CD8-positive, alpha-beta memory T cell (primary cell): ENCODE data around the gene USE1. TPM values are rescaled to one million over a fixed set of nuclear protein-coding genes. Genes with fewer than 3 reads are reported as not detected.

Source experiments
- CTCF ChIA-PET: fragments of 350-600 bp; sonication (Branson Sonifier 250); formaldehyde crosslinking; loops from one replicate; lab custom pipeline; 2021; ENCODE audit warnings: antibody characterized with exemption; lab: Charles Lee
- POLR2A ChIA-PET: fragments of 350-600 bp; sonication (Branson Sonifier 250); formaldehyde crosslinking; loops from one replicate; lab custom pipeline; 2021; ENCODE audit warnings: antibody characterized with exemption; lab: Charles Lee
- DNase-seq, 5 donors: peaks; one replicate each; pipeline versions ENCODE4 v3.0.0 to v3.0.0-alpha.2; 2020 to 2022; ENCODE audit warnings: mixed read lengths in 1 of 5
- H3K27ac ChIP-seq: one replicate; pipeline ENCODE4 v1.7.0; 2013; ENCODE audit warnings: low read depth, mild to moderate bottlenecking, low read length, moderate library complexity
- H3K27me3 ChIP-seq: 2 replicates; pipeline ENCODE4 v1.7.0; 2013; ENCODE audit warnings: low read length, mild to moderate bottlenecking; ENCODE audit not compliant: insufficient read depth, poor library complexity, severe bottlenecking
- H3K36me3 ChIP-seq: 2 replicates; pipeline ENCODE4 v1.7.0; 2013; ENCODE audit warnings: mild to moderate bottlenecking, low read length, moderate library complexity; ENCODE audit not compliant: insufficient read depth
- H3K4me1 ChIP-seq: 2 replicates; pipeline ENCODE4 v1.7.0; 2013; ENCODE audit warnings: mild to moderate bottlenecking, low read length, moderate library complexity; ENCODE audit not compliant: insufficient read depth
- H3K4me3 ChIP-seq: 2 replicates; pipeline ENCODE4 v1.7.0; 2013; ENCODE audit warnings: mild to moderate bottlenecking, low read length
- H3K9me3 ChIP-seq: 2 replicates; pipeline ENCODE4 v1.7.0; 2013; ENCODE audit warnings: mild to moderate bottlenecking, low read length
- H3K27ac Mint-ChIP-seq, 8 donors: one replicate each; pipeline ENCODE4 v1.8.0; 2020 to 2021; ENCODE audit warnings: mixed read lengths in 8 of 8, mild to moderate bottlenecking in 6 of 8, inconsistent platforms in 3 of 8, moderate library complexity in 3 of 8
- H3K27me3 Mint-ChIP-seq, 2 donors: one replicate each; pipeline ENCODE4 v1.8.0; 2020 to 2021; ENCODE audit warnings: mixed read lengths in 2 of 2, mild to moderate bottlenecking in 1 of 2, moderate library complexity in 1 of 2
- H3K36me3 Mint-ChIP-seq, 3 donors: one replicate each; pipeline ENCODE4 v1.8.0; 2020 to 2021; ENCODE audit warnings: mixed read lengths in 3 of 3, inconsistent platforms in 1 of 3, mild to moderate bottlenecking in 1 of 3
- H3K4me1 Mint-ChIP-seq, 3 donors: one replicate each; pipeline ENCODE4 v1.8.0; 2020 to 2021; ENCODE audit warnings: mixed read lengths in 3 of 3, inconsistent platforms in 1 of 3, mild to moderate bottlenecking in 1 of 3
- H3K4me3 Mint-ChIP-seq, 7 donors: one replicate each; pipeline ENCODE4 v1.8.0; 2020 to 2021; ENCODE audit warnings: mixed read lengths in 7 of 7, mild to moderate bottlenecking in 6 of 7, moderate library complexity in 4 of 7, inconsistent platforms in 2 of 7
- H3K9me3 Mint-ChIP-seq, 5 donors: one replicate each; pipeline ENCODE4 v1.8.0; 2020 to 2022; ENCODE audit warnings: mixed read lengths in 5 of 5, mild to moderate bottlenecking in 3 of 5, moderate library complexity in 2 of 5, inconsistent platforms in 1 of 5
- polyA plus RNA-seq: library from polyadenylated mRNA; unstranded; fragments of 300-500 nt; fragmentation: Illumina TruSeq; gene quantifications from one replicate; pipeline ENCODE4 v1.2.3, GENCODE V29; 2021
- total RNA-seq, 2 experiments: library from RNA; stranded (reverse); gene quantifications; one replicate each; pipeline ENCODE4 v1.2.3, GENCODE V29; 2021

The USE1 gene
- total and polyA plus RNA-seq, 3 experiments from 2014 or later: 31.9 to 35.4 (median 33.6) TPM

- no peaks in the 10 kb centered on the region for H3K9me3 Mint-ChIP-seq
- H3K4me1 ChIP-seq: no peaks in the 10 kb centered on the region
- H3K36me3 ChIP-seq: peaks cover 19% of the 10 kb centered on the region
- peak overlapping the region in 1 of 7 donors; percentile 57 for H3K4me3 Mint-ChIP-seq
- H3K4me1 Mint-ChIP-seq: peaks cover 0 to 3% (median 2%) of the 10 kb centered on the region in 3 donors
- peak overlapping the region in 1 of 8 donors; percentile 62 for H3K27ac Mint-ChIP-seq
- no peaks in the 10 kb centered on the region for H3K9me3 ChIP-seq
- no peaks in the 10 kb centered on the region for H3K27me3 ChIP-seq
- ChIA-PET CTCF (no interaction called here), POLR2A (no interaction called here)
- DNase-seq: no peak
- H3K27me3 Mint-ChIP-seq: no peaks in the 10 kb centered on the region
- no peak overlapping the region for H3K27ac ChIP-seq
- peaks cover 3 to 75% (median 14%) of the 10 kb centered on the region in 3 donors for H3K36me3 Mint-ChIP-seq
- no peak overlapping the region for H3K4me3 ChIP-seq
Observed at GRCh38 chr19:17206736-17207581, 8.2 kb upstream of the USE1 start.

DNA sequence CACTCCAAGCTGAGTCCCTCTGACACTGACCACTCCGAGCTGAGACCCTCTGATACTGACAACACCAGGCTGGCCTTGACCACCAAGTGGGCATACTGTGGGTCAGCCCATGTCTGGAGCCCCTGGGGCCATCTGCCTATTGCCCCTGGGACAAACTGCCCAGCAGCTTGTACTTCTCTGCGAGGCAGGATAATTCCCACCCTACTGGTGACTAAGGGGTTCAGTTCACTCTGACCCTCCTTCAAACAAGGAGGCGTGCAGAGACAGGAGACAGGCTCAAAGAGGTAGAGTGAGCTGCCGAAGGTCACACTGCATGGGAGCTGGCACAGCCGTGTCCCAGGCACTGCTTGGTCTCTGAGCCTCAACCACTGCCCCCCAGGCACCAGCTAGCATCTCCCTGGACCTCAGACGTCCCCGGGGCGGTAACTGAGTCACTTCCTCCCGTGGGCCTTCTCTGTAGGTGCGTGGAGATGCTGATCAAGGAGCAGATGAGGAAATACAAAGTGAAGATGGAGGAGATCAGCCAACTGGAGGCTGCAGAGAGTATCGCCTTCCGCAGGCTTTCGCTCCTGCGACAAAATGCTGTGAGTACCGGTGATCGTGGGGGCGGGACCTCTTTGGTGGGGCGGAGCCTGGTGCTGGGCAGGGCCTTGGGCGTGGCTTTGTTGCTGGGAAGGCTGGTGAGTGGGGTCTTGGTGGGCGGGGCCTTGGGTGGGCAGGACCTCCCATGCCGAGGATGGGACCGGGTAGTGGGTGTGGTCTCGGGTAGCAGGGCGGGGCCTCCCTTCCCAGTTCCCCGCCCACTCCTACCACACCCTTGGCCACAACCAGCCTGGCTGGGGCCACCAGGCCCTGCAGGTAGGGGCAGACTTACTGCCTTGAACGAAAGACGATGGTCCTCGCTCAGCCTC is 5.8 kb upstream of the USE1 start:
- CTCF ChIA-PET: interaction anchor here (1.4 kb wide), 1 partner anchor 26 kb away, joined by 5 read pairs; no protein-coding TSS in a partner anchor
- no peaks in the 10 kb centered on the region for H3K9me3 Mint-ChIP-seq

DNA sequence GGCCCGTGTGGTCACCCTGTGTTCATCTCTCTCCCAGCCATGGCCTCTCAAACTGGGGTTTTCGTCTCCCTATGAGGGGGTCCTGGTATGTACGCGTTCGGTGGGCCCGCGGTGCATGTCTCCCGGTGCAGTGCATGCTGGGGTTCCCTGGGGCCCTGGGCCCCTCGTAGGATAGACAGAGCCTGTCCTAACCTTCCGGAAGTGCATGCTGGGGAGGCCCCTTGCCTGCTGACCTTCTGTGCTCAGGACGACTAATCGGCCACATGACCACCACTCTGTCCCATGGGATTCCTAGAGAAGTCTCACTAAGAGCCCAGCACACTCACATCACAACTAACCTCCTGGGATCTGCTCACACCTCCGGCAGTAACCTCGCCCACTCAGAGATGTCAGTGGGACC is 4.9 kb upstream of the USE1 start:
- Mint-ChIP-seq H3K27me3 (no peaks in the 10 kb centered on the region), H3K27ac (no peak overlapping the region), H3K4me1 (peaks cover 9 to 14% (median 11%) of the 10 kb centered on the region in 3 donors), H3K4me3 (no peak overlapping the region), H3K36me3 (peaks cover 0 to 63% (median 14%) of the 10 kb centered on the region in 3 donors), H3K9me3 (no peaks in the 10 kb centered on the region)
- no peaks in the 10 kb centered on the region for H3K27me3 ChIP-seq
- POLR2A ChIA-PET: no interaction called here
- H3K36me3 ChIP-seq: peaks cover 12% of the 10 kb centered on the region
- no peak overlapping the region for H3K4me3 ChIP-seq
- CTCF ChIA-PET: no interaction called here
- H3K9me3 ChIP-seq: no peaks in the 10 kb centered on the region
- no peak for DNase-seq
- H3K27ac ChIP-seq: no peak overlapping the region
- peaks cover 7% of the 10 kb centered on the region for H3K4me1 ChIP-seq

More for the DNA sequence above, 5.8 kb upstream of the USE1 start:
- POLR2A ChIA-PET: interaction anchor here (1.0 kb wide), 1 partner anchor 11 kb away, joined by 3 read pairs; no protein-coding TSS in a partner anchor
- Mint-ChIP-seq H3K36me3 (peaks cover 0 to 65% (median 14%) of the 10 kb centered on the region in 3 donors), H3K27ac (peak overlapping the region in 1 of 8 donors; percentile 33), H3K27me3 (no peaks in the 10 kb centered on the region), H3K4me1 (peaks cover 1 to 5% (median 4%) of the 10 kb centered on the region in 3 donors), H3K4me3 (no peak overlapping the region)
- Histone ChIP-seq H3K27ac (no peak overlapping the region), H3K4me1 (peaks cover 1% of the 10 kb centered on the region), H3K4me3 (no peak overlapping the region), H3K36me3 (peaks cover 12% of the 10 kb centered on the region), H3K9me3 (no peaks in the 10 kb centered on the region), H3K27me3 (no peaks in the 10 kb centered on the region)
- peak in 1 of 5 donors; percentile 21 for DNase-seq

GRCh38 chr19:17211547-17212446 is 3.4 kb upstream of the USE1 start:
- no peak overlapping the region for H3K27ac ChIP-seq
- Mint-ChIP-seq H3K27ac (no peak overlapping the region), H3K36me3 (peaks cover 0 to 59% (median 14%) of the 10 kb centered on the region in 3 donors), H3K4me3 (no peak overlapping the region), H3K4me1 (peaks cover 15 to 25% (median 16%) of the 10 kb centered on the region in 3 donors), H3K9me3 (no peaks in the 10 kb centered on the region), H3K27me3 (no peaks in the 10 kb centered on the region)
- no peaks in the 10 kb centered on the region for H3K9me3 ChIP-seq
- H3K4me1 ChIP-seq: peaks cover 17% of the 10 kb centered on the region
- ChIA-PET CTCF (no interaction called here), POLR2A (no interaction called here)
- peaks cover 12% of the 10 kb centered on the region for H3K36me3 ChIP-seq
- DNase-seq: no peak
- no peaks in the 10 kb centered on the region for H3K27me3 ChIP-seq
- H3K4me3 ChIP-seq: no peak overlapping the region

DNA sequence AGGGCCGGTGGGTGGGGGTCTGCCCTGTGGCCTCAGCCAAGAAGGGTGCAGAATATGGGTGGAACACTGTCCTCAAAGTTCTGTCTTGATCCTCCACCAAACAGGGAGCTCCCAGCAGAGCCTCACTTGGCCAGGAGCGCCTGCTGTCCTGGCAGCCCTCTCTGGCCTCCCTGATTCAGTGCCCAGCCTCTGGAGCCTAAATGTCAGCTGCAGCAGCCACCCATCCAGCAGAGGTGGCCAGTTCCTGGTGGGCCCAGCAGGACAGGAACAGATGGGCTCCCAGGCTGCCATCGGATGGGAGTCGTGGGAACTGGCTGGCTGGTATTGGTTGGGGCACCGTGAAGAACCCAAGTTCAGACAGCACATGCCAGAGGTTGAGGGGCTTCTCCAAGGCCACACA is 1.8 kb upstream of the USE1 start:
- peaks cover 15 to 25% (median 16%) of the 10 kb centered on the region in 3 donors for H3K4me1 Mint-ChIP-seq
- peak overlapping the region in 1 of 8 donors; percentile 78 for H3K27ac Mint-ChIP-seq
- no peak overlapping the region for H3K4me3 ChIP-seq
- H3K9me3 ChIP-seq: no peaks in the 10 kb centered on the region
- no peaks in the 10 kb centered on the region for H3K27me3 Mint-ChIP-seq
- no peaks in the 10 kb centered on the region for H3K9me3 Mint-ChIP-seq
- H3K36me3 Mint-ChIP-seq: peaks cover 3 to 67% (median 14%) of the 10 kb centered on the region in 3 donors
- H3K27ac ChIP-seq: no peak overlapping the region
- ChIA-PET POLR2A (no interaction called here), CTCF (interaction anchor here (0.7 to 3.5 kb wide), 2 partner anchors 8 to 13 kb away, joined by 4 to 18 read pairs; partner anchors contain the start of gene OCEL1)
- H3K4me1 ChIP-seq: peaks cover 17% of the 10 kb centered on the region
- H3K4me3 Mint-ChIP-seq: peak overlapping the region in 2 of 7 donors; percentile 15 to 18
- peaks cover 12% of the 10 kb centered on the region for H3K36me3 ChIP-seq
- H3K27me3 ChIP-seq: no peaks in the 10 kb centered on the region
- DNase-seq: no peak

GRCh38 chr19:17214508-17215126 is 540 bp upstream of the USE1 start:
- DNase-seq: no peak
- Histone ChIP-seq H3K27ac (peak overlapping the region; percentile 88), H3K4me3 (peak overlapping the region; percentile 62), H3K4me1 (peaks cover 17% of the 10 kb centered on the region), H3K36me3 (peaks cover 6% of the 10 kb centered on the region), H3K9me3 (no peaks in the 10 kb centered on the region), H3K27me3 (no peaks in the 10 kb centered on the region)
- peak overlapping the region; percentile 90 to 100 (median 98) for H3K27ac Mint-ChIP-seq
- no peaks in the 10 kb centered on the region for H3K9me3 Mint-ChIP-seq
- ChIA-PET CTCF (interaction anchor here (1.3 to 3.5 kb wide), 8 partner anchors 10 to 148 kb away, joined by 3 to 18 read pairs (median 5); partner anchors contain the start of gene OCEL1), POLR2A (interaction anchor here (0.6 to 2.5 kb wide), 9 partner anchors 9 to 465 kb away, joined by 3 to 39 read pairs (median 10); partner anchors contain the start of genes BABAM1, HAUS8, MYO9B and NR2F6)
- H3K36me3 Mint-ChIP-seq: peaks cover 7 to 61% (median 12%) of the 10 kb centered on the region in 3 donors
- H3K27me3 Mint-ChIP-seq: no peaks in the 10 kb centered on the region
- peaks cover 12 to 22% (median 16%) of the 10 kb centered on the region in 3 donors for H3K4me1 Mint-ChIP-seq
- H3K4me3 Mint-ChIP-seq: peak overlapping the region; percentile 79 to 95 (median 89)
